ELR (cell line): Measurements from ENCODE around the gene MYRF.

ENCODE experiments used
- DNase-seq: peaks from one replicate; pipeline ENCODE4 v3.0.0-alpha.2; 2015; ENCODE audit warnings: low read depth

MYRF gene

DNA sequence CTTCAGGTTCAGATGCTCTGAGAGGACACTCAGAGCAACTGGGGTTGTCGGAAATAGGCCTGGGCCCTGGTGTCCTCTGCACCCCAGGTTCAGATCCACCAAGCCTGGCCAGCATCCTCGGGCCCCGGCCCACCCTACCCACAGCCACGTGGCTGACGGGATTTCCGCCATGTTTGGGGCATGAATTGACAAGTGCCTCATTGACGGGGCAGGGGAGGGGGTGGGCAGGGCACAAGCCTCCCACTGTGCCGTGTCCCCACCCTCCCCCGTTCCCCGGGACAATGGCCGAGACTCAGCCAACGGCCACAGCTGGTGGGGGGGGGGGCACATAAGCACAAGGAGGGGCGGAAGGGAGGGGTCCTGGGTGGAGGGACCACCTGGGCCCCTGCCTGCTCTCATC is 8.5 kb downstream of the MYRF start:
- DNase-seq: no peak

DNA sequence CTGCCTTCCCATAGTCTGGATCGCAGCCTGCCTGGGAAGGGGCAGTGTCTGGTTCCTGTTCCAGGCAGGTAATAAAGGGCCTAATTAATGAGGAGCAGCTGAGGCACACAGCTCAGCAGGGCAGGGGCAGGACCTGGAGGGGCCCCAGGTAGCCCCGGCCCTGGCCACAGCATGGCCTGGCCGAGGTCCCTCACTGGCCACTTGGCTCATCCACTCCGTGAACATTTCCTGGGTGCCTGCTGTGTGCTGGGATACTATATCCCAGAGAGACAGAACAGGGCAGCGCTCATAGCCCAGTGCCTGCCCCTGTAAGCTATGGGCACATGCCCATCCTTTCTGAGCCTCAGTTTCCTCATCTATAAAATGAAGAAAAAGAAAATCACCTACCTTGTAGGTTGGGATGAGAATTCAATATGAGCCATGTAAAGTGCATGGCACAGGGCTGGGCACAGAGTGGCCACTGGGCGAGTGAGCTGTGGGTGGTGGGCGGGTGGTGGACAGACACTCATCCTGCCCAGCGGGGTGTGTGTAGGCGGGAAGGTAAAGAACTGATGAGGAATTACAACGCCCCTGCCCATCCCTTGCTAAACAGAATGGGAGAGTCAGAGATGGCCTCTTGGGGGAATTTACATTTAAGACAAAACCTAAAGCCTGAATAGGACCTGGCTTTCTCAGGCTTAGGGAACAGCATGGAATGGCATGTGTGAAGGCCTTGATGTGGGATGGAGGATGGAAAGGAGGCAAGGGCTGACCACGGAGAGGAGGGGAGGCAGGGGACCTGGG is 9.2 kb downstream of the MYRF start:
- DNase-seq: no peak

- no peak for DNase-seq
These were observed 9.8 kb downstream of the MYRF start for GRCh38 chr11:61762223-61762615.

DNA sequence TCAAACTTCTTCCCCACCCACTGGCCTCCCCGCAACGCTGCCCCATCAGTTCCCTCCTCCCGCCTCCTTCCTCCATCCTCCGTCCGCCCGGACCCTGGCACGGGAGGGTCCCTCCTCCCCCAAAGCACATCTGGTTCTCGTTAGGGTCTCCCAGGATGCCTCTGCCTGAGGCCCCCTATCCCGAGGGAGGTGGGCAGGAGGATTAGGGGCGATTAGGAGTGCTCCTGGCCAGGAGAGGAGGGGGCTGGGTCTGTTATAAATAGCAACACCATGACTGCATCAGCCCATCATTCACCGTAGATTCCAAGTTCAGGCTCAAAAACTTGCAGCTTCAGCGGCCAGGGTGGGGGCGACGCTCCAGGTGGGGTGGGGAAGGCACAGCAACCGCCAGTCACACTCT is 10.4 kb downstream of the MYRF start:
- DNase-seq: no peak

GRCh38 chr11:61763930-61764605 is 11.6 kb downstream of the MYRF start:
- no peak for DNase-seq

DNA sequence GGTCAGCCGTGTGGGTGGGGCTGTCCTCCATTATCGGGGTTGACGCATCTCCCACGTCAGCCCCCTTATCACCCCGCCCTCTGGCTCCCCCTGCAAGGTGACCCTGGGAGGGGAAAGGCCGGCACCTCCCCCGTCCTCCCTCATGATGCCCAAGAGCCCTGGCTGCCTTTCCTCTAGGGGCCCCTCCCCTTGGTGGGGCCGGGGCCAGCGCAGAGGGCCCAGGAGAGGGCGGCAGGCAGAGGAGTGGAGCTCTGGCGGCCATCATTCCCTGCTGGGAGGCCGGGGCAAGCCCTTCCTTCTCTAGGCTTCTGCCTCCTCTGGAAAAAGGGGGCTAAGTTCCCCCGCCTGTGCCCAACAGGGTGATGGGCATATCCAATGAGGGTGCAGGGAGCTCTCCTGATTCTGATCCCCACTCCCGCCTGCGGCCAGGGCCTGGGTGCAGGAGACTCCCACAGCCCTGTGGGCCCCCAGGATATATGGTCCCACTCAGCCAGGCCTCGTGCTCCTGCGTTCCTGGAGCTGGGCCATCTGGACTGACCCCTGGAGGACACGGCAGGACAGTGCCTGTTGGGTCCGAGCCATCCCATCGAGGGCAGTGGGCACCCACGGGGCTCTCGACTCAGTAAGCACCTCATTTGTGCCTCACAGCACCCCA is 12.3 kb downstream of the MYRF start:
- no peak for DNase-seq

DNA sequence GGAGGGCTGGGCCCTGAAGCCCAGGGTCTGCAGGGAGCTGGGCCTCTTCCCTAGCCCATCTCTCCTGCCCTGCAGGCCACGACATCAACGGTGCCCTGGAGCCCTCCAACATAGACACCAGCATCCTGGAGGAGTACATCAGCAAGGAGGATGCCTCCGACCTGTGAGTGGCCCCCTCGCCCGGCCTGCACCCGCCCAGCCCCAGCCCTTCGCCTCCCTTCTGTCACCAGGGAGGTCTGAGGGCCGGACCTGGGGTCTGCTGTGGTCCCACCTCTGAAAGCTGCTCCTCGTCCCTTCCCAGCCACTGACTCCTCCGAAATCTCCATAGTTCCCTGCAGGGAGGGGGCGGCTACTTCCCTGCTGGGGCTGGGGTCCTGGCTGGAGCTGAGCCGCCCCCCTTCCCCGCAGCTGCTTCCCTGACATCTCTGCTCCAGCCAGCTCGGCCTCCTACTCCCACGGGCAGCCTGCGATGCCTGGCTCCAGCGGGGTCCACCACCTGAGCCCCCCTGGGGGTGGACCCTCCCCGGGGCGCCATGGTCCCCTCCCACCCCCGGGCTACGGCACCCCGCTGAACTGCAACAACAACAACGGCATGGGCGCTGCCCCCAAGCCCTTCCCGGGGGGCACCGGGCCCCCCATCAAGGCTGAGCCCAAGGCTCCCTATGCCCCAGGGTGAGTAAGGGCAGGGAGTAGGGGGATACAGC is 13.3 kb downstream of the MYRF start:
- DNase-seq: no peak

DNA sequence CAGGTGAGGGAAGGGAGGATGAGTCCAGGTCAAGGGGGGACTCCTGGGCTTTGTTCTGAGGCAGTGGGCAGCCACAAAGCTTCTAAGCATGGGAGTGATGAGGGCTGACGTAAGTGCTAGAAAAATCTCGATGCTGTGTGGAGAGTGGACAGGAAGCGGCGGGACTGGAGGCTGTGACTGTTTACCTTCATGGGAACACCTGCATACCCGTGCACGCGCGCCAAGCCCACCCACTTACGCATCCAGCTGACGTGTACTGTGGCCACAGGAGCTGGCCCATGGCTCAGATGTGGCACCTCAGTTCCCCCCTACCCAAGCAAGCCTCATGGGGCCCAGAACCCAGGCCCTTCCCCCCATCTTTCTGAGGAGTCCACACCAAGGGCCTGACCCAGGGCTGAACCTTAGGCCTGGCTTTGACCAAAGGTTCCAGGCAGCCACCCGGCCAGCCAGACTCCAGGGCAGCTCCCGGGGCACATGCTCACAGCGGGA is 14.0 kb downstream of the MYRF start:
- DNase-seq: no peak

- no peak for DNase-seq
These were observed 16.1 kb downstream of the MYRF start for GRCh38 chr11:61768376-61769076.

- peak; percentile 39 for DNase-seq
These were observed 16.9 kb downstream of the MYRF start for GRCh38 chr11:61769169-61769920.

GRCh38 chr11:61769946-61770683 is 17.7 kb downstream of the MYRF start:
- DNase-seq: no peak

GRCh38 chr11:61771195-61771894 is 18.9 kb downstream of the MYRF start:
- no peak for DNase-seq

DNA sequence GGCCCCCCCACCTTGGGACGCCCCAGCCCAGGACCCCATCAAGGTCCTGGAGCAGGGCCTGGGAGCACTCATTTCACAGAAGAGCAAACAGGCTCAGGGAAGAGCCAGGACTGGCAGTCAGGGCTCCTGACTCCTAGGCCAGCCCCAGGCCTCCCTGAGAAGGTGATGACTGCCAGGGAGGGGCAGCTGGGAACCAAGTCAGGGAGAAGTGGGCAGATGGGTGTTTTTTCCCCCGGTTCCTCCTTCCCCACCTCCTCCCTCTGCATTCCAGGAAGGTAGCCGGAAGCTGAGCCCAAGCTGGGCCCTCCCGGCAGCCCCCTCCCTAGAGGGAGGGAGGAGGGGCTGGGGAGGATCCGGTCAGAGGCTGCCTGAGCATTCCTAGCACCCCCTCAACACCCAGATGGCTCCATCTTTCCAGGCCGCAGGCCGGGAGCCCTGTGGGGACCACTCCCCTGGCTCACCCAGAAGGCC is 19.6 kb downstream of the MYRF start:
- DNase-seq: no peak

GRCh38 chr11:61773356-61773755 is 20.9 kb downstream of the MYRF start:
- no peak for DNase-seq

DNA sequence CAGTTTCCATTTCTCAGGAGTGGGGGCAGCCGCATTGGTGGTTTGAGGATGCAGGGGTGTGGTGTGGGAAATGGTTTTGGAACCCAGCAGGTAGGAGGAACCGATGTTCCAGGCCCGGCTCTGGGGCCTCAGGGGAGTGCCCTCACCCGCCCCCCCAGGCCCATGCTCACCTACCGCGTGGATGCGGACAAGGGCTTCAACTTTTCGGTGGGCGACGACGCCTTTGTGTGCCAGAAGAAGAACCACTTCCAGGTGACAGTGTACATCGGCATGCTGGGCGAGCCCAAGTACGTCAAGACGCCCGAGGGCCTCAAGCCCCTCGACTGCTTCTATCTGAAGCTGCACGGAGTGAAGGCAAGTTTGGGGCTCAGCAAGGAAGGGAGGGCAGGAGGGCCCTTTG is 21.4 kb downstream of the MYRF start:
- DNase-seq: no peak

GRCh38 chr11:61774411-61774810 is 22.0 kb downstream of the MYRF start:
- no peak for DNase-seq

GRCh38 chr11:61775106-61775505 is 22.7 kb downstream of the MYRF start:
- DNase-seq: no peak

GRCh38 chr11:61775606-61776554 is 23.4 kb downstream of the MYRF start:
- no peak for DNase-seq
